Esophagus squamous epithelium (tissue), 4 donors: ENCODE data around the gene TGFBR3L.

Experiments used
- POLR2A ChIP-seq, 4 donors: fragments of 450-650 bp; IDR thresholded peaks; one replicate each; pipeline ENCODE4 v1.6.1; 2017; ENCODE audit warnings: antibody characterized with exemption in 4 of 4, mild to moderate bottlenecking in 4 of 4, moderate library complexity in 3 of 4
- TF ChIP-seq, protein P1 (sequence below), 6 experiments: fragments of 450-650 bp in 4 of 6; fragments of 200-600 bp in 2 of 6; sonication (generic) in 2 of 6; IDR thresholded peaks; one replicate each; pipeline ENCODE4 v1.5.1; 2016 to 2019; ENCODE audit warnings: antibody characterized with exemption in 6 of 6, mild to moderate bottlenecking in 4 of 6, moderate library complexity in 4 of 6

DNA sequence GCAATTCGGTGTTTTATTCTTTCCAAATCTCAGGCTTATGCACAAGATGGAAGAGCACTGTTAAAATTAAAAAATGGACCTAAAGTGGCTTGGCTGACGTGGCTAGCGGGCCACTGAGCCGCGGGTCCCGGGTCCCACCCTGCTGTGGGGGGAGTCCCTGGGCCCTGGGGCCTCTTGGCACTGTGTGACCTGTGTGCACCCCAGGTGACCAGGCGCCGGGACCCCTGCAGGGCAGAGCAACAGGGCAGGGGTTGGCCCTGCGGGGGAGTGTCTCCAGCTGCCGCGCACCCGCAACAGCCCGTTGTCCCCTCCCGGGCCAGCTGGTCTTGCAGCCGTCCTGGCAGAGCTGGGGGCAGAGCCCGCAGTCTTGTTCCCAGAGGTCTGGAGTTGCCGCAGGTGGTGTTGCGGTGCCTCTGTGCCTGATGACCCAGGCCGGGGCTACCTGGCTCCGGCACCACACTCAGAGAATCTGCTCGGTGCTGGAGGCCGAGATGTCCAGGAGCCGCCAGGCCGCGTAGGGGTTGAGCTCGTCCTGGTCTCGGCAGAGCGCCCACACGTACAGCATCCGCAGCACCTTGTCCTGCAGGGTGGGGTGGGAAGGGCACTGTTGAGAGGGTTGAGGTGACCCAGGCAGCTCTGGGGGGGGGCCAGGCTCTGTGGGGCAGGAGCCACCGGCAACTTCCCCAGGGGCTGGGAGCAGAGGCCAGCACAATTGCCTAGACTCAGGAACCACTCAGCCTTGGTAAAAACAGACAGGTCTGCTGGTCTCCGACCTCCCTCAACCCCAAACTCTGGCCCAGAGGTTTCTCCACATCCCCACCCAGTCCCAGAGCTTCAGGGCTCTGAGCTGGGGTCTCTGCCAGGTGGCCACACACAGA is 12.3 kb downstream of the TGFBR3L start:
- no peak for TF ChIP-seq POLR2A (IDR thresholded peaks at IDR 0.05)
- TF ChIP-seq, protein P1, sequence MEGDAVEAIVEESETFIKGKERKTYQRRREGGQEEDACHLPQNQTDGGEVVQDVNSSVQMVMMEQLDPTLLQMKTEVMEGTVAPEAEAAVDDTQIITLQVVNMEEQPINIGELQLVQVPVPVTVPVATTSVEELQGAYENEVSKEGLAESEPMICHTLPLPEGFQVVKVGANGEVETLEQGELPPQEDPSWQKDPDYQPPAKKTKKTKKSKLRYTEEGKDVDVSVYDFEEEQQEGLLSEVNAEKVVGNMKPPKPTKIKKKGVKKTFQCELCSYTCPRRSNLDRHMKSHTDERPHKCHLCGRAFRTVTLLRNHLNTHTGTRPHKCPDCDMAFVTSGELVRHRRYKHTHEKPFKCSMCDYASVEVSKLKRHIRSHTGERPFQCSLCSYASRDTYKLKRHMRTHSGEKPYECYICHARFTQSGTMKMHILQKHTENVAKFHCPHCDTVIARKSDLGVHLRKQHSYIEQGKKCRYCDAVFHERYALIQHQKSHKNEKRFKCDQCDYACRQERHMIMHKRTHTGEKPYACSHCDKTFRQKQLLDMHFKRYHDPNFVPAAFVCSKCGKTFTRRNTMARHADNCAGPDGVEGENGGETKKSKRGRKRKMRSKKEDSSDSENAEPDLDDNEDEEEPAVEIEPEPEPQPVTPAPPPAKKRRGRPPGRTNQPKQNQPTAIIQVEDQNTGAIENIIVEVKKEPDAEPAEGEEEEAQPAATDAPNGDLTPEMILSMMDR (IDR thresholded peaks at IDR 0.05): no peak
